OCI-LY7 (cell line): ENCODE data around the gene CCDC68. TPM values are rescaled to one million over a fixed set of nuclear protein-coding genes. Genes with fewer than 3 reads are reported as not detected.

Experiments used
- BruUV-seq: library from RNA; stranded (reverse); fragments of 400-500 nt; replicated peaks from 2 replicates; lab custom pipeline; 2021; lab: Mats Ljungman, UMichigan
- CTCF ChIA-PET: fragments of 300-600 bp; sonication (Branson Sonifier 250); formaldehyde crosslinking; loops from one replicate; lab custom pipeline; 2022; ENCODE audit warnings: antibody characterized with exemption; ENCODE audit not compliant: unreplicated experiment; lab: Charles Lee
- POLR2A ChIA-PET: fragments of 300-600 bp; sonication (Branson Sonifier 250); formaldehyde crosslinking; loops from one replicate; lab custom pipeline; 2022; ENCODE audit warnings: antibody characterized with exemption; lab: Charles Lee
- DNase-seq: peaks from one replicate; pipeline ENCODE4 v3.0.0-alpha.2; 2015; ENCODE audit warnings: low spot score
- H2AFZ ChIP-seq: fragments of 200-600 bp; sonication (generic), shearing (Covaris generic); 2 replicates; pipeline ENCODE4 v1.6.1; 2014; ENCODE audit warnings: mild to moderate bottlenecking, antibody characterized with exemption, low read length, moderate library complexity
- H3K27ac ChIP-seq: fragments of 200-600 bp; sonication (generic); 2 replicates; pipeline ENCODE4 v1.5.1; 2014; ENCODE audit warnings: mixed run types, low read depth, mild to moderate bottlenecking, moderate library complexity, low read length, inconsistent platforms; ENCODE audit not compliant: poor library complexity, severe bottlenecking
- H3K36me3 ChIP-seq: fragments of 200-600 bp; sonication (generic); 2 replicates; pipeline ENCODE4 v1.6.1; 2014; ENCODE audit warnings: mild to moderate bottlenecking, antibody characterized with exemption, low read length, moderate library complexity, mixed read lengths; ENCODE audit not compliant: insufficient read depth
- H3K4me1 ChIP-seq: fragments of 200-600 bp; sonication (generic); 2 replicates; pipeline ENCODE4 v1.5.1; 2014; ENCODE audit warnings: mild to moderate bottlenecking, low read length; ENCODE audit not compliant: insufficient read depth, poor library complexity, severe bottlenecking
- H3K4me2 ChIP-seq: fragments of 200-600 bp; sonication (generic); 2 replicates; pipeline ENCODE4 v1.6.1; 2014; ENCODE audit warnings: mild to moderate bottlenecking, low read length
- H3K4me3 ChIP-seq: fragments of 200-600 bp; sonication (generic); 2 replicates; pipeline ENCODE4 v1.5.1; 2014; ENCODE audit warnings: mild to moderate bottlenecking, low read depth, low read length; ENCODE audit not compliant: poor library complexity, severe bottlenecking
- H3K79me2 ChIP-seq: fragments of 200-600 bp; sonication (generic); 2 replicates; pipeline ENCODE4 v1.6.1; 2016; ENCODE audit warnings: low read depth, mild to moderate bottlenecking, low read length, moderate library complexity, mixed read lengths; ENCODE audit not compliant: insufficient read depth
- H3K9me2 ChIP-seq: fragments of 200-600 bp; sonication (generic); 2 replicates; pipeline ENCODE4 v1.6.1; 2016; ENCODE audit warnings: mild to moderate bottlenecking, low read length, mixed read lengths; ENCODE audit not compliant: insufficient read depth
- H3K9me3 ChIP-seq: fragments of 200-600 bp; sonication (generic); 2 replicates; pipeline ENCODE4 v1.6.1; 2014; ENCODE audit warnings: mild to moderate bottlenecking, mixed run types, low read length, mixed read lengths
- H4K20me1 ChIP-seq: fragments of 200-600 bp; sonication (generic); 2 replicates; pipeline ENCODE4 v1.6.1; 2014; ENCODE audit warnings: mild to moderate bottlenecking, antibody characterized with exemption, low read length, moderate library complexity, mixed read lengths; ENCODE audit not compliant: insufficient read depth
- CTCF ChIP-seq: fragments of 200-600 bp; sonication (generic); conservative IDR thresholded peaks from 2 replicates; pipeline ENCODE4 v1.5.1; 2014; ENCODE audit warnings: mild to moderate bottlenecking, antibody characterized with exemption, low read length, moderate library complexity, mixed read lengths
- EZH2phosphoT487 ChIP-seq: fragments of 200-600 bp; sonication (generic); IDR thresholded peaks from 2 replicates; pipeline ENCODE4 v1.6.1; 2018; ENCODE audit warnings: low read depth, borderline replicate concordance, mild to moderate bottlenecking, mixed run types, antibody characterized with exemption, low read length, moderate library complexity, mixed read lengths
- intact Hi-C: fragments of 100-400 bp; cut with micrococcal nuclease; formaldehyde crosslinking; loops from one replicate; pipeline ENCODE4 v1.10.0; 2022; ENCODE audit not compliant: unreplicated experiment
- total RNA-seq, 2 experiments: library from RNA; depleted of rRNA in 1 of 2; stranded (reverse); fragments of >200 nt in 1 of 2; shearing (Covaris generic) in 1 of 2; gene quantifications; 2 replicates each; pipeline ENCODE4 v1.2.3, GENCODE V29; 2014 to 2022

The CCDC68 gene
- total RNA-seq, 2 experiments from 2014 or later, result not detected

GRCh38 chr18:54946149-54946581 lies 13.1 kb downstream of the CCDC68 start:
- DNase-seq, result no peak
- Histone ChIP-seq H3K9me3 (no peaks in the 10 kb centered on the region), H4K20me1 (no peaks in the 10 kb centered on the region), H3K4me1 (no peaks in the 10 kb centered on the region), H3K36me3 (no peaks in the 10 kb centered on the region), H3K9me2 (no peaks in the 10 kb centered on the region), H3K4me3 (peak overlapping the region; percentile 36), H3K4me2 (peak overlapping the region; percentile 48), H3K79me2 (no peaks in the 10 kb centered on the region), H3K27ac (no peak overlapping the region), H2AFZ (peak overlapping the region; percentile 50; the same call in 1 of the 2 replicates)
- CTCF ChIA-PET, result no interaction called here
- TF ChIP-seq EZH2phosphoT487 (no peak), CTCF (no peak)
- intact Hi-C loops, result no loop called here
- POLR2A ChIA-PET, result no interaction called here
- no TSS peak for BruUV-seq

- no TSS peak for BruUV-seq
- no peak overlapping the region for H3K27ac ChIP-seq
- H4K20me1 ChIP-seq, result no peaks in the 10 kb centered on the region
- no peak overlapping the region for H3K4me2 ChIP-seq
- no peaks in the 10 kb centered on the region for H3K9me2 ChIP-seq
- H3K4me1 ChIP-seq, result no peaks in the 10 kb centered on the region
- 0 out of 2 replicates have a peak overlapping the region, but pooled peaks have one; percentile 50 for H2AFZ ChIP-seq
- no peaks in the 10 kb centered on the region for H3K9me3 ChIP-seq
- no peak for DNase-seq
- no peaks in the 10 kb centered on the region for H3K36me3 ChIP-seq
- ChIA-PET CTCF (no interaction called here), POLR2A (interaction anchor here (0.6 kb wide), 1 partner anchor 23 kb away, joined by 3 read pairs; no protein-coding TSS in a partner anchor)
- TF ChIP-seq CTCF (no peak), EZH2phosphoT487 (no peak)
- H3K4me3 ChIP-seq, result no peak overlapping the region
- no peaks in the 10 kb centered on the region for H3K79me2 ChIP-seq
- intact Hi-C loops, result no loop called here
These were observed 13.6 kb downstream of the CCDC68 start for GRCh38 chr18:54945576-54946125.

GRCh38 chr18:54942569-54942968 lies 16.7 kb downstream of the CCDC68 start:
- CTCF ChIA-PET, result no interaction called here
- no peaks in the 10 kb centered on the region for H3K9me3 ChIP-seq
- no peak overlapping the region for H2AFZ ChIP-seq
- no TSS peak for BruUV-seq
- no peaks in the 10 kb centered on the region for H3K36me3 ChIP-seq
- intact Hi-C loops, result no loop called here
- TF ChIP-seq EZH2phosphoT487 (no peak), CTCF (no peak)
- no peaks in the 10 kb centered on the region for H3K4me1 ChIP-seq
- H3K79me2 ChIP-seq, result no peaks in the 10 kb centered on the region
- H3K9me2 ChIP-seq, result no peaks in the 10 kb centered on the region
- POLR2A ChIA-PET, result interaction anchor here (0.6 kb wide), 1 partner anchor 13 kb away, joined by 3 read pairs; no protein-coding TSS in a partner anchor
- DNase-seq, result no peak
- H4K20me1 ChIP-seq, result no peaks in the 10 kb centered on the region
- no peak overlapping the region for H3K27ac ChIP-seq
- H3K4me3 ChIP-seq, result no peak overlapping the region
- no peak overlapping the region for H3K4me2 ChIP-seq
